Measurements from ENCODE around the gene OSBPL6. TPM values are rescaled to one million over a fixed set of nuclear protein-coding genes. Genes with fewer than 3 reads are reported as not detected.

Gene OSBPL6
- total and polyA plus RNA-seq, 2 of the 13 experiments (the other 11 are each of a cell fraction or from before 2014, with no cell fraction given): 0.03 to 0.11 TPM

DNA sequence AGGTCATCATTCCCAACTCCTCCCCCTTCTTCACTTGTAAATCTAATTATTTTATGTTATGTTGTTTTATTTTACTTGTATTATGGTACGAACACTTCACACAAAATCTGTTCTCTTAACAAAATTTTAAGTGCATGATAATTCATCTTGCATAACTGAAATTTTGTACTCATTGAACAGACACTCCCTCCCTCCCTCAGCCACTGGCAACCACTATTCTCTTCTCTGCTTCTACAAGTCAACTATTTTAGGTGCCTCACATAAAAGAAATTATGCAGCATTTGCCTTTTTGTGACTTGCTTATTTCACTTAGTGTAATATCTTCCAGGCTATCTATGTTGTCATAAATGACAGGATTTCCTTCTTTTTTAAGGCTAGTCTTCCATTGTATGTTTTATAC is 30.4 kb upstream of the OSBPL6 start:
- intact Hi-C loops (cut with micrococcal nuclease; ENCODE audit: unreplicated experiment) (no loop called here), in situ Hi-C loops (cut with HindIII; ENCODE audit: extremely low pct_ligation_motif_present, low pct_unique_long_range_greater_than_20kb) (no loop called here)
- ChIA-PET CTCF (ENCODE audit: low intra/inter-chr PET ratio, low total read pairs) (no interaction called here), POLR2A (no interaction called here)
- Histone ChIP-seq H2AFZ (ENCODE audit: low read length) (no peak overlapping the region), H3K27ac (ENCODE audit: extremely low read length, insufficient read depth, low read length) (no peak overlapping the region), H3K4me2 (ENCODE audit: low read depth, low read length) (no peak overlapping the region), H3K36me3 (replicated peaks in 1 of 2; ENCODE audit: control insufficient read depth in 1 of 2, insufficient read depth in 2 of 2, low read length in 2 of 2) (no peaks in the 10 kb centered on the region), H3K4me1 (ENCODE audit: insufficient read depth, low read length) (no peaks in the 10 kb centered on the region), H4K20me1 (ENCODE audit: insufficient read depth, low read length) (no peaks in the 10 kb centered on the region), H3K27me3 (ENCODE audit: control insufficient read depth in 1 of 2, insufficient read depth in 2 of 2, low read length in 2 of 2) (no peaks in the 10 kb centered on the region; a peak in 1 of 5 replicates), H3K4me3 (replicated peaks in 1 of 3; ENCODE audit: insufficient read depth in 1 of 3, low read depth in 2 of 3, low read length in 3 of 3) (no peak overlapping the region), H3K9ac (ENCODE audit: insufficient read depth, low read depth, low read length) (no peak overlapping the region), H3K79me2 (ENCODE audit: insufficient read depth, low read length) (no peaks in the 10 kb centered on the region), H3K9me3 (ENCODE audit: low read length) (no peaks in the 10 kb centered on the region)
- FAIRE-seq (no peak), ATAC-seq (no peak), DNase-seq (ENCODE audit: low spot score) (no peak)
- WGBS (ENCODE audit: low lambda C conversion rate): 13% methylated on average over 1 of the region's 1 CpG
- no peak for TF ChIP-seq EEA1 (CRISPR knock-in tag; IDR thresholded peaks at IDR 0.05; ENCODE audit: borderline replicate concordance)
- TF ChIP-seq ZNF296 (CRISPR knock-in tag; conservative IDR thresholded peaks at IDR 0.05): no peak
- TF ChIP-seq ZNF30 (CRISPR knock-in tag; IDR thresholded peaks at IDR 0.05): no peak
- no peak for TF ChIP-seq DNMT3B (CRISPR knock-in tag; conservative IDR thresholded peaks at IDR 0.05)
- TF ChIP-seq KDM5A (IDR thresholded peaks at IDR 0.05; ENCODE audit: borderline replicate concordance, low read length): no peak
- TF ChIP-seq, protein P1, sequence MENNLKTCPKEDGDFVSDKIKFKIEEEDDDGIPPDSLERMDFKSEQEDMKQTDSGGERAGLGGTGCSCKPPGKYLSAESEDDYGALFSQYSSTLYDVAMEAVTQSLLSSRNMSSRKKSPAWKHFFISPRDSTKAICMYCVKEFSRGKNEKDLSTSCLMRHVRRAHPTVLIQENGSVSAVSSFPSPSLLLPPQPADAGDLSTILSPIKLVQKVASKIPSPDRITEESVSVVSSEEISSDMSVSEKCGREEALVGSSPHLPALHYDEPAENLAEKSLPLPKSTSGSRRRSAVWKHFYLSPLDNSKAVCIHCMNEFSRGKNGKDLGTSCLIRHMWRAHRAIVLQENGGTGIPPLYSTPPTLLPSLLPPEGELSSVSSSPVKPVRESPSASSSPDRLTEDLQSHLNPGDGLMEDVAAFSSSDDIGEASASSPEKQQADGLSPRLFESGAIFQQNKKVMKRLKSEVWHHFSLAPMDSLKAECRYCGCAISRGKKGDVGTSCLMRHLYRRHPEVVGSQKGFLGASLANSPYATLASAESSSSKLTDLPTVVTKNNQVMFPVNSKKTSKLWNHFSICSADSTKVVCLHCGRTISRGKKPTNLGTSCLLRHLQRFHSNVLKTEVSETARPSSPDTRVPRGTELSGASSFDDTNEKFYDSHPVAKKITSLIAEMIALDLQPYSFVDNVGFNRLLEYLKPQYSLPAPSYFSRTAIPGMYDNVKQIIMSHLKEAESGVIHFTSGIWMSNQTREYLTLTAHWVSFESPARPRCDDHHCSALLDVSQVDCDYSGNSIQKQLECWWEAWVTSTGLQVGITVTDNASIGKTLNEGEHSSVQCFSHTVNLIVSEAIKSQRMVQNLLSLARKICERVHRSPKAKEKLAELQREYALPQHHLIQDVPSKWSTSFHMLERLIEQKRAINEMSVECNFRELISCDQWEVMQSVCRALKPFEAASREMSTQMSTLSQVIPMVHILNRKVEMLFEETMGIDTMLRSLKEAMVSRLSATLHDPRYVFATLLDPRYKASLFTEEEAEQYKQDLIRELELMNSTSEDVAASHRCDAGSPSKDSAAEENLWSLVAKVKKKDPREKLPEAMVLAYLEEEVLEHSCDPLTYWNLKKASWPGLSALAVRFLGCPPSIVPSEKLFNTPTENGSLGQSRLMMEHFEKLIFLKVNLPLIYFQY (CRISPR knock-in tag; IDR thresholded peaks at IDR 0.05; ENCODE audit: borderline replicate concordance): no peak
- no peak for TF ChIP-seq ZNF317 (CRISPR knock-in tag; IDR thresholded peaks at IDR 0.05)
- no peak for TF ChIP-seq ETV6 (CRISPR knock-in tag; conservative IDR thresholded peaks at IDR 0.05)
- TF ChIP-seq MED1 (CRISPR knock-in tag; IDR thresholded peaks at IDR 0.05): no peak
- TF ChIP-seq RORA (CRISPR knock-in tag; IDR thresholded peaks at IDR 0.05): no peak
- no peak for TF ChIP-seq ZNF496 (CRISPR knock-in tag; IDR thresholded peaks at IDR 0.05; ENCODE audit: insufficient replicate concordance)
- TF ChIP-seq MIER3 (CRISPR knock-in tag; IDR thresholded peaks at IDR 0.05; ENCODE audit: borderline replicate concordance): no peak
- TF ChIP-seq, protein P2, sequence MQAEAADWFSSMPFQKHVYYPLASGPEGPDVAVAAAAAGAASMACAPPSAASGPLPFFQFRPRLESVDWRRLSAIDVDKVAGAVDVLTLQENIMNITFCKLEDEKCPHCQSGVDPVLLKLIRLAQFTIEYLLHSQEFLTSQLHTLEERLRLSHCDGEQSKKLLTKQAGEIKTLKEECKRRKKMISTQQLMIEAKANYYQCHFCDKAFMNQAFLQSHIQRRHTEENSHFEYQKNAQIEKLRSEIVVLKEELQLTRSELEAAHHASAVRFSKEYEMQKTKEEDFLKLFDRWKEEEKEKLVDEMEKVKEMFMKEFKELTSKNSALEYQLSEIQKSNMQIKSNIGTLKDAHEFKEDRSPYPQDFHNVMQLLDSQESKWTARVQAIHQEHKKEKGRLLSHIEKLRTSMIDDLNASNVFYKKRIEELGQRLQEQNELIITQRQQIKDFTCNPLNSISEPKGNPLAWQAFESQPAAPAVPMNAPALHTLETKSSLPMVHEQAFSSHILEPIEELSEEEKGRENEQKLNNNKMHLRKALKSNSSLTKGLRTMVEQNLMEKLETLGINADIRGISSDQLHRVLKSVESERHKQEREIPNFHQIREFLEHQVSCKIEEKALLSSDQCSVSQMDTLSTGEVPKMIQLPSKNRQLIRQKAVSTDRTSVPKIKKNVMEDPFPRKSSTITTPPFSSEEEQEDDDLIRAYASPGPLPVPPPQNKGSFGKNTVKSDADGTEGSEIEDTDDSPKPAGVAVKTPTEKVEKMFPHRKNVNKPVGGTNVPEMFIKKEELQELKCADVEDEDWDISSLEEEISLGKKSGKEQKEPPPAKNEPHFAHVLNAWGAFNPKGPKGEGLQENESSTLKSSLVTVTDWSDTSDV (CRISPR knock-in tag; IDR thresholded peaks at IDR 0.05): no peak
- TF ChIP-seq BORCS8-MEF2B (CRISPR knock-in tag; IDR thresholded peaks at IDR 0.05): no peak
- no peak for TF ChIP-seq ZBTB7A (CRISPR knock-in tag; IDR thresholded peaks at IDR 0.05)
- no peak for TF ChIP-seq ZEB1 (IDR thresholded peaks at IDR 0.05; ENCODE audit: insufficient replicate concordance, low read depth)
- TF ChIP-seq MTF2 (CRISPR knock-in tag; IDR thresholded peaks at IDR 0.05; ENCODE audit: borderline replicate concordance): no peak
- TF ChIP-seq EZH2 (conservative IDR thresholded peaks at IDR 0.05; ENCODE audit: low read depth, low read length): no peak
- no TSS peak for BruUV-seq (replicated peaks)
